ENCODE data around the gene CRNKL1. TPM values are rescaled to one million over a fixed set of nuclear protein-coding genes. Genes with fewer than 3 reads are reported as not detected.
"Not testable (repeated sequence)": the region's sequence is repeated elsewhere in the genome, so short reads cannot be mapped to it uniquely, and the experiment has no call there.

The CRNKL1 gene
- total RNA-seq, 1 experiment from 2014 or later: 17.8 TPM

GRCh38 chr20:20020908-20021307, 31.4 kb downstream of the CRNKL1 start:
- no peak for DNase-seq
- peaks cover 15% of the 10 kb centered on the region for H3K36me3 ChIP-seq
- no peaks in the 10 kb centered on the region for H3K9me3 ChIP-seq
- H3K4me3 ChIP-seq: no peak overlapping the region
- H3K27me3 ChIP-seq: no peaks in the 10 kb centered on the region

- DNase-seq: no peak
- H3K4me3 ChIP-seq: no peak overlapping the region
These were observed 33.1 kb downstream of the CRNKL1 start for GRCh38 chr20:20019123-20019522.

GRCh38 chr20:20018366-20018765, 33.9 kb downstream of the CRNKL1 start:
- H3K27me3 ChIP-seq: no peaks in the 10 kb centered on the region
- peaks cover 7% of the 10 kb centered on the region for H3K36me3 ChIP-seq
- DNase-seq: no peak

More at GRCh38 chr20:20019123-20019522, 33.1 kb downstream of the CRNKL1 start:
- no peaks in the 10 kb centered on the region for H3K27me3 ChIP-seq
- H3K36me3 ChIP-seq: peaks cover 9% of the 10 kb centered on the region
- no peaks in the 10 kb centered on the region for H3K9me3 ChIP-seq

GRCh38 chr20:20017844-20018185, 34.5 kb downstream of the CRNKL1 start:
- Histone ChIP-seq H3K36me3 (peaks cover 7% of the 10 kb centered on the region), H3K4me3 (peak overlapping the region; percentile 73), H3K9me3 (no peaks in the 10 kb centered on the region), H3K27me3 (no peaks in the 10 kb centered on the region)
- no peak for DNase-seq

More at GRCh38 chr20:20018366-20018765, 33.9 kb downstream of the CRNKL1 start:
- Histone ChIP-seq H3K4me3 (peak overlapping the region; percentile 73), H3K9me3 (no peaks in the 10 kb centered on the region)

GRCh38 chr20:20017001-20017843, 35.0 kb downstream of the CRNKL1 start, which contains the start of gene NAA20:
NAA20 (plus strand) TSS chr20:20017362; CDS start chr20:20017397, 35 bp downstream.
- Histone ChIP-seq H3K27me3 (no peaks in the 10 kb centered on the region), H3K9me3 (no peaks in the 10 kb centered on the region), H3K36me3 (peaks cover 4% of the 10 kb centered on the region; the same call in 1 of the 2 replicates), H3K4me3 (peak within 1 kb of the TSS; percentile 73)
- peak; percentile 92 for DNase-seq

- DNase-seq: no peak
- Histone ChIP-seq H3K36me3 (no peaks in the 10 kb centered on the region; the same call in 1 of the 2 replicates), H3K9me3 (no peaks in the 10 kb centered on the region), H3K27me3 (no peaks in the 10 kb centered on the region), H3K4me3 (no peak overlapping the region)
These were observed 37.6 kb downstream of the CRNKL1 start for GRCh38 chr20:20014659-20015058.

GRCh38 chr20:20012541-20012940, 39.7 kb downstream of the CRNKL1 start:
- no peaks in the 10 kb centered on the region for H3K9me3 ChIP-seq
- no peaks in the 10 kb centered on the region for H3K36me3 ChIP-seq
- no peak for DNase-seq
- no peaks in the 10 kb centered on the region for H3K27me3 ChIP-seq
- no peak overlapping the region for H3K4me3 ChIP-seq

GRCh38 chr20:20010639-20011500, 41.4 kb downstream of the CRNKL1 start:
- Histone ChIP-seq H3K9me3 (no peaks in the 10 kb centered on the region), H3K27me3 (no peaks in the 10 kb centered on the region), H3K36me3 (no peaks in the 10 kb centered on the region), H3K4me3 (no peak overlapping the region)
- no peak for DNase-seq

GRCh38 chr20:20009784-20010253, 42.4 kb downstream of the CRNKL1 start:
- Histone ChIP-seq H3K27me3 (no peaks in the 10 kb centered on the region), H3K4me3 (no peak overlapping the region)
- DNase-seq: no peak

GRCh38 chr20:20005342-20005741, 46.9 kb downstream of the CRNKL1 start:
- Histone ChIP-seq H3K27me3 (no peaks in the 10 kb centered on the region), H3K9me3 (no peaks in the 10 kb centered on the region), H3K4me3 (no peak overlapping the region), H3K36me3 (no peaks in the 10 kb centered on the region; the same call in 1 of the 2 replicates)
- no peak for DNase-seq

More at GRCh38 chr20:20009784-20010253, 42.4 kb downstream of the CRNKL1 start:
- no peaks in the 10 kb centered on the region for H3K36me3 ChIP-seq
- no peaks in the 10 kb centered on the region for H3K9me3 ChIP-seq

GRCh38 chr20:20003955-20004322, 48.3 kb downstream of the CRNKL1 start:
- not testable (repeated sequence) for DNase-seq, H3K4me3 ChIP-seq

GRCh38 chr20:20003031-20003954, 49.0 kb downstream of the CRNKL1 start:
- DNase-seq: no peak
- no peaks in the 10 kb centered on the region for H3K27me3 ChIP-seq
- H3K4me3 ChIP-seq: no peak overlapping the region
- H3K9me3 ChIP-seq: no peaks in the 10 kb centered on the region
- H3K36me3 ChIP-seq: peaks cover 2% of the 10 kb centered on the region

More at GRCh38 chr20:20003955-20004322, 48.3 kb downstream of the CRNKL1 start:
- not testable (repeated sequence) for H3K36me3 ChIP-seq, H3K9me3 ChIP-seq, H3K27me3 ChIP-seq

- DNase-seq: no peak
- H3K27me3 ChIP-seq: no peaks in the 10 kb centered on the region
- peaks cover 2% of the 10 kb centered on the region for H3K36me3 ChIP-seq
- no peak overlapping the region for H3K4me3 ChIP-seq
- H3K9me3 ChIP-seq: no peaks in the 10 kb centered on the region
These were observed 49.9 kb downstream of the CRNKL1 start for GRCh38 chr20:20002101-20002998.

GRCh38 chr20:20000211-20000968, 51.9 kb downstream of the CRNKL1 start:
- H3K9me3 ChIP-seq: no peaks in the 10 kb centered on the region
- peaks cover 8% of the 10 kb centered on the region for H3K36me3 ChIP-seq
- no peak for DNase-seq
- no peak overlapping the region for H3K4me3 ChIP-seq
- H3K27me3 ChIP-seq: no peaks in the 10 kb centered on the region
